RPMI7951 (cell line): ENCODE data around the gene DNAJC24. TPM values are rescaled to one million over a fixed set of nuclear protein-coding genes. Genes with fewer than 3 reads are reported as not detected.
"Not testable (repeated sequence)": the region's sequence is repeated elsewhere in the genome, so short reads cannot be mapped to it uniquely, and the experiment has no call there.

Experiments
- DNase-seq: peaks from one replicate; pipeline ENCODE4 v3.0.0-alpha.2; 2012; ENCODE audit warnings: low read depth
- total RNA-seq: library from RNA; depleted of rRNA; stranded (reverse); fragments of >200 nt; shearing (Covaris generic); gene quantifications from 2 replicates; pipeline ENCODE4 v1.2.3, GENCODE V29; 2014; rRNA removed

DNAJC24 gene, protein sequence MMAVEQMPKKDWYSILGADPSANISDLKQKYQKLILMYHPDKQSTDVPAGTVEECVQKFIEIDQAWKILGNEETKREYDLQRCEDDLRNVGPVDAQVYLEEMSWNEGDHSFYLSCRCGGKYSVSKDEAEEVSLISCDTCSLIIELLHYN
- 13.5 and 15.1 TPM in 2 replicates for total RNA-seq

DNA sequence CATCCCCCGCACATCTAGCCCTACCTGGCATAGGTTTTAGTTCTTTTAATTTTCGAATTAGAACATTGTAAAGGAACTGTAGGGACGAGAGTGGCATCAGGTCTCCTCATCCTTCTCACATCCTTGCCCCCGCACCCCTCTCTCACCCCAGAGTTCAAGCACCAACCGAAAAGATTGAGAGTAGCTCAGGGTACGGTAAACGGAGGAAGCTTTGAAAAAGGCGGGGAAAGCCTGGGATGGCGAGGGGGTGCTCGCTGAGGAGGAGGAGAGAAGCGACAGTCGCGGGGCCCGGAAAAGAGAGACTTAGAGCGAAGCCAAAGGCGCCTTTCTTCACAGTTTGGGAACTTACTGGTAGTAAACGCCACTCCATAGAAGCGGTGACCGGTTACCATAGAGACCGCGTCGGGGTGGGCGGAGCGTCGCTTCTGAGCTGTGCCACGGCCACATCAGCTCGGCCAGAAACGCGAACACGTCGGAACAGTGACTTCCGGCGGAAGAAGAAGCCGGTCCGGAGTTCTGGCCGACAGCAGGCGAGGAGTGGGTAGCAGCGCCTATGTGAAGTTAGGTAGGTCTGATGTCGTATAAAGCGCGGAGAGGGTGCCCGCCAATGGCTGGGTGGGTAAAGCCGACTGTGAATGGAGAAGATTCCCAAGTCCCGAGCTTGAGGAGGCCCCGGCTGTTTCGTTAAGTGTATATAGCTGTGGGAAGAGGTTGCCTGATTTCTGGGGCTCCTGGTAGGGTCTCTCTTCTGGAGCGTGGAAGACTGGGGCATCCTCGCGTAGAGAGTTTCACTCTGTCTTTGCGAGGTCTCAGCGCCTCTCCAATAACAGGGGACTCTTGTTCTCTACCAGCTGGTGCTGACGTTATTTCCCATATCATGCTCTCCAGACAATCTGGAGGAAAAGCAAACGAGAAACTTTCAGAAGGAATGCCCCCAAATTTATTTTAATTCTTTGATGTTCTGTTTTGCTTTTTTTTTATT is at the start of gene DNAJC24, which contains the start of gene DCDC1:
Gene DNAJC24 (plus strand): TSS at position 513 of the 982 bp plus-strand sequence. CDS start 889 bp downstream, outside the sequence.
Gene DCDC1 (minus strand): TSS at position 392 of the 982 bp plus-strand sequence. CDS start 41,459 bp downstream, outside the sequence.
- DNase-seq = peak; percentile 86

DNA sequence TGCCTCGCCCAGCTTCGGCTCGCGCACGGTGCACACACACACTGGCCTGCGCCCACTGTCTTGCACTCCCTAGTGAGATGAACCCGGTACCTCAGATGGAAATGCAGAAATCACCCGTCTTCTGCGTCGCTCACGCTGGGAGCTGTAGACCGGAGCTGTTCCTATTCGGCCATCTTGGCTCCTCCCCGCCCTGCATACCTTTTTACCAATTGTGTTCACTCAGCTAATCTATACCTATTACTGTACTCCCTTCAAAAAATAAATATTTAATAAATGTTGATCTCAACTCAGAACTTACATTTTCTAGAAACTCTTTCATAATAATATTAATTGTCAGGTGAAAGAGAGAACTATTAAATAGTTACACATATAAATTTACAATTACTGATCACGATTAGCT is 48.2 kb upstream of the DNAJC24 start:
- DNase-seq = not testable (repeated sequence)

DNA sequence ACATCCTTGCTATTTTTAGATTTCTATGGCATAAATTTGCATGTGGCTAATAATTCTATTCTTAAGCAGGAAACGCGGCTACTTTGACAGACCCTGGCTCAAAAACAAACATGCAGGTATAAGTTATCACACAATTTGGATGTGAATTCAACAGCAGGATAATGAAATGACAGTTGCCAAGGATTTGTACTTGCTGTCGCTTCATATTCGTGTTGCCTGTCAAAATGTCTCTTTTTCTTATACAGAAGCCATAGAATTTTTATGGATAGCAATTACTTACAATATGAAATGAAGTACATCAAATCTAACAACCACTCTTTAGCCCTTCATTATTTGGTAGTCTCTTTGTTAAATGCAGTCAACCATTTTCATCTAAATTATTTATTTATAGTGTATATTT is 46.5 kb upstream of the DNAJC24 start:
- no peak for DNase-seq

DNA sequence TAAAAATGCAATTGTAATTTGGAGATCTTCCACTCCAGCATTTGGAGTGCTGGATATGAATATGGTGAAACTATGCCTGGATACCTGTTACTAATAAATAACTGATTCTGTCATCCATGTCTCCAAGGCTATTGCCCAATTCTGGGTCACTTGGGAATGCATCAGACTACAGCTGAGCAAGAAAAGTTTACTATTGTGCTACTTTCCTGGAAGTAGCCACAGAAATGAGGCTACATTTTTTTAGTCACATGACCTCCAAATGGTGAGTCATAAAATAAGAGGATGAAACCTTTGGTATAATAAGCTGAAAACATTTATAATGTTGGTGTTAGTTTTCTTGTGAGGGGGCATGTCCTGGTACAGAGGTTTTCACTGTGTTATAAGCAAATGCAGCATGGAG is 44.5 kb upstream of the DNAJC24 start:
- peak; percentile 17 for DNase-seq

DNA sequence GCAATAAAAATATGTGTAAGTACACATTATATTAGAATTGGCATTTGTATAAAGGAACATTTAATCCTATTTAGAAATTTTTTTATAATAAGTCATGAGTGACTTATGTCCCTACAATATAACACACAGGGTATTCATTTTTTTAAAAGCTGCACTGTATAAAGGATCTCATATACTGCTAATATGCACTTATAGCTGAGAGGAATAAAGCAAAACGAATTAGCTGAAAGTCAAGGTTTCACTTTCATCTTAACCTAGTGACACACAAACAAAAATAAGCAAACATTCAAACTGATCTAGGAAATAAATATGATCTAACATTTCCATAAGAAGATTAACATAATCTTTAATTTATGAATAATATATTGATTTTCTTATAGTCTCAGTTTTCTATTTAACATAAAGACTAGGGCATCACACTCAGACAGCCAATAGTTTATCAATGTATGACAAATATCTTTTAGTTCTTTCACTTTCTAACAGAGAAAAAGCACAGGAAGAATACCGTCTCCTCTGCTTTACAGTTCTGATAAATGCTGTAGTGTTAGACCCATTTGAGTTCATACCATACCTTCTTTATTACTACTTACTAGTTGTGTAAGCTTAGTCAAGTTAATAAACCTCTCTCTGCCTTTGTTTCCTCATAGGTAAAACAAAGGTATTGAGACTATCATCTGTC is 43.1 kb upstream of the DNAJC24 start:
- peak; percentile 1 for DNase-seq

DNA sequence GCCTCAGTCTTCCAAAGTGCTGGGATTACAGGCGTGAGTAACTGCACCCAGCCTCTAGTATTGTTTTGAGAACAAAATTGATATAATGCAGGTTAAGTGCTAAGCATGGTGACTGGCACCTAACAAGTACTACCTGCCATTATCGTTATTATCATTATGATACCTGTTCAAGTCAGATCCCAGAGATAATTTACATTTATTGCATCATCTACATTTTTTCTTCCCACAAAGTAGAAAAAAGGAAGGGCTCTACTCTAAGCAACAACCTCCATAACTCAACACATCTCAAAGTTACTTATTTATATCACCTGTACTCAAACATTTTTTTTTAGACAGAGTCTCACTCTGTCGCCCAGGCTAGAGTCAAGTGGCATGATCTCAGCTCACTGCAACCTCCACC is 42.2 kb upstream of the DNAJC24 start:
- DNase-seq = no peak

DNA sequence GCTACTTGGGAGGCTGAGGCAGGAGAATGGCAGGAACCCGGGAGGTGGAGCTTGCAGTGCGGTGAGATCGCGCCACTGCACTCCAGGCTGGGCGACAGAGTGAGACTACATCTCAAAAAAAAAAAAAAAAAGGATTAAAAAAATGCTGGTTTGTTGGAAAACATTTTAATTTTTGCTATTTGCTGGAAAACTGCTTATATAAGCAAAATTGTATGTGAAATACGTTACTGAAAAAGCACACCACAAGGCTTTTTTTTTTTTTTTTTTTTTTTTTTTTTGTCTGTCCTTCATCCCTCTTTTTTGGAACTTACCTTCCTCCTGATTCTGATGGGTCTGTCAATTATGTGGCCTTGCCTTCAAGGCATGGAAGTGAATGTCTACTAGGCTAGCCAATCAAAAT is 41.0 kb upstream of the DNAJC24 start:
- no peak for DNase-seq

DNA sequence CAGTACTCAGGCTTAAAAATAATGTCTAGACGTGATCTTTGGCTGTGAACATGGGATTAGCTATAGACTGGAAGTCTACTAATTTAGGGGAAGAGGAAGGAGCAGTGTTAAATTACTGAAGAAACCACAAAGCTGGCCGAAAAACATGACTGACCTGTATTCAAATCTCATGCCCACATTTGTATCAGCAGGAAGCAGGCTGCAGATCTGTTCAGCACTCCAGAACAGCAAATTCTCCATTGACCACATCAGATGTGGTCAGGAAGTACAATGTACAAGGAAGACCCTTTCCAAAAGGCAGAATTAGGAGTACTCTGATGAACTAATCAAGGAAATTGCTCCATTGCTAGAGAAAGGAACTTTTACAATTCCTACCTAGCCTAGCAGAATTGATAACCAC is 31.9 kb upstream of the DNAJC24 start:
- DNase-seq = no peak

DNA sequence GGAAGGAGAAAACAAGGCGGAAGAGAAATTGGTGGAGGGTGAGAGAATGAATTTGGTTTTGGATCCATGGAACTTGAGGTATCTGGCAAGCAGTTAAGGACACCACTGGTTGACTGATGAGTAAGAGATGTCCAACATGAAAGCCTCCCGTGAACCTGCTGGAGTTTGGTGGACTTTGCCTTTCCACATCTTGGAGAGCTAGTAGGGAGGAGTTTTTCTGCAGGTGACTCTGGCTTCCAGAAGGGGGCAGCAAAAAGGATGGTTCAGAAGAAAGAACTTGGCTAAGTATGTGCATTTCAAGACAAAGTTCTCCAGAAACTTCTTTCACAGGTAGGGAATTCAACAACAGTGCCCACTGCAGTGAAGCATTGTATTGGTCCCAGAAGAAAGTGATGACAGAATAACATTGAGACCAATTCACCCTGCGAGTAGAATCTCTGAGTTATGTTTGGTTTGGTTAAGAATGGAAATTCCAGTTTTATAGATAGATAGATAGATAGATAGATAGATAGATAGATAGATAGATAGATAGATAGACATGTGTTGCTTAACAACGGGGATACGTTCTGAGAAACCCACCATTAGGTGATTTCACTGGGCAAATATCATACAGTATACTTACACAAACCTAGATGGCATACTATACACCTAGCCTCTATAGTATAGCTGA is 28.6 kb upstream of the DNAJC24 start:
- peak; percentile 17 for DNase-seq

DNA sequence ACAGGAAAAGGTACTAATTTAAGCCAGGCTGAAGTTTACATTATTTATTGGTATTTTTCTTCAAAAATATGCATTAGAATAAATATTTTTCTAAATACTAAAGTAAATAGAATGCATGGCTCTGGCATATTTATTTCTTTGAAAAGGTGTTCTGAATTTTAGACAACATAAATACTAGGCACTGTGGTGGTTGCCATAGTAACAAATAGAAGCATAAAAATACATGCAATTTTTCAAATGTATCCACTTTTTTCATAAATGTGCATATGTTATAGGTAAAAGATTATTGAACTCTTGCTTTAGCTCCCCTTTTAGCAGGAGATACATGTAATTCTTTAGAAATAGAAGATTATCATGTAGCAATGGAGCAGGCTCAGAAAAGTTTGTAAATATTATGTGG is 18.5 kb upstream of the DNAJC24 start:
- no peak for DNase-seq

DNA sequence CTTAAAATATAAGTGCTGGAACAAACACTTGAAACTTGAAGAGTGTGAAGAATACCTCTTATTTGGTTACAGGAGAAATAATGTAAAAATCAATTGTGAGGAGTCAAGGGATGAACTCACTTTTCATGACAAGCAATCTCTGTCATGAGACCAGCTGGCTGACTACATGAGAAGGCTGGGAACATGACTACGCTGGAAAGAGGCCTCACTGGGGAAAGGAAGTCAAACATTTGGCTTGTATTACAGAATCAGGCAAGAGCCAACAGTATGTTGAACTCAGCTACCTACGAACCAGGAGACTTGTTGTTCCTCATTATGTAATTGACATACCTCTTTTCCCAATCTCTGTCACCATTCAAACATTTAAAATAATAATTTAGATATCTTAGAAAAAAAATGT is 14.5 kb upstream of the DNAJC24 start:
- DNase-seq = no peak

DNA sequence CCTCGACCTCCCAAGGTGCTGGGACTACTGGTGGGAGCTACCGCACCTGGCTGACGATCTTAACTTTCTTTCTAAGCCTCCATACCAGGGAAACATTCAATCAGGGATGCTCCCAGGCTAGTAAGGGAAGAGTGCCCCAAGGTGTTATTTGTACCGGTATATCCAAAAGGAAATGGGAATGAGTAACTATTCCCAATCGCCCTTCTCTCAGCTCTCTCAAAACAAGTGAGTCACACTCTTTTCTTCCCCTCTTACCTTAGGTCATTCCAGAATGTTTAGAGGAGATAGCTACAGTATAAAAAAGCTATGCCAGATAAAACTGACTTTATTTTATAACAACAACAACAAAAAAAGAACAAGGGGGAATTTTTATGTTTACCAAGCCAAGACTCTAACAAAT is 13.8 kb upstream of the DNAJC24 start:
- DNase-seq = no peak

DNA sequence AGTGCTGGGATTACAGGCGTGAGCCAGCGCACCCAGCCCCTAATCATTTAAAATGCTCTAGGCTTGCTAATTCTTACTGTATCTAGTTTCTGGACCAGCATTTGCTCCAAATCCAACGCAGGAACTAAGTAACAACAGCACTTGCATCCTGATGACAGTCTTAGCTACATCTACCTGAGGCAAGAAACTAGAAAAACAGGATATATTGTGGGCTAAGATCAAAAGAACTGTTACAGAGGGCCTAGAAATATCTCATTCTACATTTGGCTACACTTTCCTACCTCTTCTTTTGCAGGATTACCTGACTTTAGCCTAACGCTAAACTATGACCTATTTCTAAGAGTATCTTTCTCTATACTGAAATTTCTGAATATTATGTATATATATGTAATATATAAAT is 7.9 kb upstream of the DNAJC24 start:
- no peak for DNase-seq

DNA sequence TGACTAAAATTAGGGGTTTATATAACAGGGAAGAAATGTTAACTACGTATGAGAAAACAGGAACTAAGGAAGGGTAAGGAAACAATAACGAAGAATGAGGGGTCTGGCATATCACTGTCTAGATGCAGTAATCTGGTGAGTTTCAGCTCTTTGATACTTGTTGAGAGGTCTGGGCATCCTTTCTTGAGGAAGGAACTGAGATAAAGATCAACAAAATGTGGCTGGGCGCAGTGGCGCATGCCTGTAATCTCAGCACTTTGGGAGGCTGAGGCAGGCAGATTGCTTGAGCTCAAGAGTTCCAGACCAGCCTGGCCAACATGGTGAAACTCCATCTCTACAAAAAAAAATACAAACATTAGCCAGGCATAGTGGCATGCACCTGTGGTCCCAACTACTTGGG is 2.9 kb upstream of the DNAJC24 start:
- DNase-seq = no peak

DNA sequence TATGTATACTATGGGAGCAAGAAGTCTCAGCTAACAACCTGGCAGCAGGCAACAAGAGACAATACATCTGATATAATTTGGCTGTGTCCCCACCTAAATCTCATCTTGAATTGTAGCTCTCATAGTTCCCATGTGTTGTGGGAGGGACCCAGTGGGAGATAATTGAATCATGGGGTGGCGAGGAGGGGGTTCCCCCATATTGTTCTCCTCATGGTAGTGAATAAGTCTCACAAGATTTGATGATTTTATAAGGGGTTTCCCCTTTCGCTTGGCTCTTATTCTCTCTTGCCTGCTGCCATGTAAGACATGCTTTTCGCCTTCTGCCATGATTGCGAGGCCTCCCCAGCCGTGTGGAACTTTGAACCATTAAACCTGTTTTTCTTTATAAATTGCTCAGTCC is 6.2 kb downstream of the DNAJC24 start:
- no peak for DNase-seq

DNA sequence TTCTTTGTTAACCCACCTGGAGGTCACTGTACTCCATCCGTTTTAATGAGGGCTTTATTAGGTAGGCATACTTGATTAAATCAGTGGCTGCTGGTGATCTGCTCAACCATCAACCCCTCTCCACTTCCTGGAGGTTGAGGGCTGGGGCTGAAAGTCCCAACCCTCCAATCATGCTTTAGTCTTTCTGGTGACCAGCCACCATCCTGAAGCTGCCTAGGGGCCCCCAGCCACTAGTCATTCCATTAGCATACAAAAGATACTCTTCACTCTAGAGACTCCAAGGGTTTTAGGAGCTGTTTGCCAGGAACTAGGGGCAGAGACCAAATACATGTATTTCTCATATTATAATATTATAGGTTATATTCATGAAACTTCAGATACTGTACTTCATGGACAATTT is 13.5 kb downstream of the DNAJC24 start:
- no peak for DNase-seq

DNA sequence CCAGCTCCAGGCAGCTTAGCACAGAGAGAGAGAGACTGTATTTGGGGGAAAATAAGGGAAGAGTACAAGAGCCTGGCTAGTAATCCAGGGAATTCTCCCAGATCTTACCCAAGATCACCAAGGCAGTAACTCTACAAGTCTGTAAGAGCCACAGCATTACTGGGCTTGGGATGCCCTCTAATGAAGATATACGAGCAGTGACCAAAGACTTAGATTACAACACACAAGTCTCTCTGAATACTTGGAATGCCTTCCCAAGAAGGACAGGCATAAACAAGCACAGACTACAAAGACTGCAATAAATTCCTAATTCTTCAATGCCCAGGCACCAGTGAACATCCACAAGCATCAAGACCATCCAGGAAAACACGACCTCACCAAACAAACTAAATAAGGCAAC is 17.7 kb downstream of the DNAJC24 start:
- DNase-seq = no peak

DNA sequence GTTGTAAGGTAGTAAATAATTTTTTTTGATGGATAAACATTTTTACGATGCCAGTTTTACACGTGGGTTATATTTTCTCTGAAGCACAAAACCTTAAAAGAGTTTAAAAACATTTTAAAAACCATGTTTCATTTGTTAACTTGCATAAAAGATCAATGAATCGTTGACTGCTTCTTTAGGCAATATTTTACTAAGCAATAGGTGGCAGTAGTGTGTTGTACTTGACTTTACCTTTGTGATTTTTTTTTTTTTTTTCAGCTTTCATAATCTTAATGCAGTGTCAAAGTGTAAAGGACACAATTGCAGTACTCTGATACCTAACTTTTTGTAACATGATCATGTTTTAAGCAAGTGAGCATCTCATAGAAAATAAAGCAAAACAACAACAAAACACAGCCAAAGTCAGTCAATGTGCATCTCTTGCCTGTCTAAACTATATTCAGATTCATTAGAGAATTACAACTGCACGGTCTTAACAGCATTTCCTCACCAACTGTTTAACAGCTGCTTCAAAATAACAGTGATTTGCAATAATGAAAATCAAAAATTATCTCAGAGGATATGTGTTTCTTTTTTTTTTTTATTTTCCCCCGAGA is 27.7 kb downstream of the DNAJC24 start:
- peak; percentile 8 for DNase-seq

DNA sequence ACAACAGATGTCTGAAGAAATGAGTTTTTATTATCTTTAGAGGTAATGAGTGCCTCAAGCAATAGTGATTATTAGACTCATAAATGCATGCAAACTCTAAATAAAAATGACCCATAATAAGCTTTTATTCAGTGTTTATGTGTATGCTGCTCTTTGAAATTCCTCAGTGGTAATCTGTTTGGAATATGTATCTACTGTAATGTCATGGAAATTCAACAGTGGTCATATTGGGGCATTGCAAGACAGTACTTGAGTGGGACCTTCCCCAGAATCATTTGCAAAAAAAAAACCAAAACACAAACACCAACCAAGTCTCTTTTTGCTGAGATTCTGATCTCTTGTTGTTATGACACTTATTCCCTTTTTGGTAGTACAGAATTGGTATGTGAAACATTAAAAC is 35.0 kb downstream of the DNAJC24 start:
- DNase-seq = no peak

DNA sequence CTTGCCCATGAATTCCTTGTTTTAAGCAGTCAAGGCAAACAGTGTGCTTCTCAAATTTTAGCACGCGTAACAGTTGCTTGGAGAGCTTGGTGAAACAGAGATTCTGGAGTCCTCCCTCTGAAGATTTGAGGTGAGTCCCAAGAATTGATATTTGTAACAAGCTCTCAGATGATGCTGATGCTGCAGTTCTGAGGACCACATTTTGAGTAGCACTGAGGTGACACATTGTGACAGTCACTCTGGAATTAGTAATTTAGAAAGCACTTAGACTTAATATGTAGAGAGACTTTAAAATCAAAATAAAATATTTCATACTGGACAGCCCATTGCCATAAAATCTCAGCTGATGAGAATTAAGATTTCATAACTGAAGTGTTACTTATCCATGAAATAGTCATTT is 38.5 kb downstream of the DNAJC24 start:
- DNase-seq = no peak

DNA sequence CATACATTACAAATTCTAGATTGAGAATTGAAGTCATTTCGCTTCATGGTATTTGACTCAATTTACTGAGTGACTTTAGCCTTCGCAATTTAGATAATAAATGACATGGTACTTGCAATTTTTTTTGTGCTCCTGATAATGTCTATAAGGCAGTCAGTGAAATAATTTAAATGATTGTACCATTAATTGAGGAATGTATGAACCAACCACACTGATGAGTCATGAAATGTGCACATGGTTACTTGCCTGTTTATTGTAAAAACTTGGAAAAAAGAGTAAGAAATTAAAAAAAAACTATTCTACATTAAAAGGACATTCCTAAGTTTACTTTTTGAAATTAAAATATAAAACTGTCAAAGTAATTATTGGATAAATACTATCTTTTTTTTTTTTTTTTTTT is 43.3 kb downstream of the DNAJC24 start:
- peak; percentile 52 for DNase-seq

DNA sequence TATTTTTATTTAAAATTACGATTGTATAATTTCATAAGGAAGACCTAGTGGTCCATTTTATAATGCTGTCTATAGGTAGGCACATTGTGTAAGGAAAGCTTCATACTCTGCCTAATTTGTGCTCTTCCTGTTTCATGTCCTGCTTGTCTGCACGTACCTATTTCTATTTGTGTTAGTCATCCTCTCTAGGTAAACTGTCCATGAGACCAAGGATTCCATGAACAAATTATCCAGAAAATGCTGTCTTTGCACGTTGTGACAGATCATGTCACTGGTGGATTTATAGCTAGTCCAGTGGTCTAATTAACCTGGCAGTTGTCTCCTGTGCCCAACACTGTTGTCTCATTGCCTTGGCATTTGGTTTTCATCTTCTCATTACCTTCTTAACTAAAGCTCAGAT is 44.7 kb downstream of the DNAJC24 start:
- no peak for DNase-seq
